IPS-11a (cell line): ENCODE measurements around the gene TENM3.

Experiments
- H3K4me3 ChIP-seq: one replicate; pipeline ENCODE4 v1.5.1; 2013; ENCODE audit warnings: low read depth, low read length, control low read depth

TENM3 gene

GRCh38 chr4:182286035-182286434 is 42.8 kb downstream of the TENM3 start:
- H3K4me3 ChIP-seq, result no peak overlapping the region

- H3K4me3 ChIP-seq, result no peak overlapping the region
Observed at GRCh38 chr4:182286931-182287330, 43.7 kb downstream of the TENM3 start.

DNA sequence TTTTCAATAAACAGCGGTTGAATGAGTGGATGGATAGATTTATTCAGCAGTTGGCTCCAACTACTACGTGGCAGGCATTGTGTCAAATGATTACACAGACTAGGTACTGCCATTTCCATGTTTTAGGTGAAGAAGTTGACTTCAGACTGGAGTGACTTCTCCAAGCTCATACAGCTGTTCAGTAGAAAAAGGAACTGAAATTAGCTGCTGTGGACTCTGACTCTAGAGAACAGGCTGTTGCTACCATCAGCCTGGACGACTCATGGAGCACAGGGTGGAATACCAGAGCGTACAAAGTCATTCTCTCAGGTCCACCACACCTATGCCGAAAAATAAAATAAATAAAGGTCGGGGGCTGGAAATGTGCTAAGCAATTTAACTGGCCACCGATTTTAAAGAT is 45.3 kb downstream of the TENM3 start:
- H3K4me3 ChIP-seq, result no peak overlapping the region

DNA sequence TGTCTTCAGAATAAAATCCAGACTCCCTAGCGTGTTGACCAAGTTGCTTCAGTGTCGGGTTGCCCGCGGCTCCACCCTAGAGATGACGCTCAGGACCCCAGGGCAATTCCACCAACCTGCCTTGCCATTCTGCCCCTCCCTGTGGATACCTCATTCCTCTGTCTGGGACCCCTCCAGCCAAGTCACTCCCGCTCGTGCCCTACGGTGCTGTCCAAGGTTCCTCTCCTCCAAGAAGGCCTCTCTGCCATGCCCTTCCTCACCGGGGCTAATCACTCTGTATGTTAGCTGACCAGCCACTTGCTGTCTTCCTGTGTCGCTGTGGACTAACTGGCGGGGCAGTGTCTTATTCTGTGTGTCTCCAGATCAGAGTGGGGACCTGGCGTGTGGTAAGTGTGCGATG is 46.6 kb downstream of the TENM3 start:
- no peak overlapping the region for H3K4me3 ChIP-seq

DNA sequence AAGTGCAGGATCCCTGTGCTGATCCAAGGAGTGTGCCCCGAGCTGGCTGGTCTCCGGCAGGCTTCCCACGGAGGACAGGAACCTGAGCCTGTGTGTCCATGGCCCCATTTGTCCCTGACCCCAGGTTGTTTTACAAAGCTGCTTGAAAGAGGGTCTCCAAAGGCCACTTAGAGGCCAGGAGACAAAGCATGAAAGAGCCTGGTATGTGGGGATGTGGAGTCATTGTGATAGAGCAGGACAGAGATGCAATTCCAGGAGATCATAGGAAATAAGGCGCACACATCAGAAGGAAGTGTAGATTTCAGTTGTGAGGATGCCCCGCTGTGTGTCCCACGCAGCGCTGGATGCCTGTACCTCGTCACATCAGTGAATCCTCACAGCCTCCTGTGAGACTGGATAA is 48.0 kb downstream of the TENM3 start:
- no peak overlapping the region for H3K4me3 ChIP-seq

GRCh38 chr4:182291597-182292270 is 48.5 kb downstream of the TENM3 start:
- H3K4me3 ChIP-seq, result no peak overlapping the region

DNA sequence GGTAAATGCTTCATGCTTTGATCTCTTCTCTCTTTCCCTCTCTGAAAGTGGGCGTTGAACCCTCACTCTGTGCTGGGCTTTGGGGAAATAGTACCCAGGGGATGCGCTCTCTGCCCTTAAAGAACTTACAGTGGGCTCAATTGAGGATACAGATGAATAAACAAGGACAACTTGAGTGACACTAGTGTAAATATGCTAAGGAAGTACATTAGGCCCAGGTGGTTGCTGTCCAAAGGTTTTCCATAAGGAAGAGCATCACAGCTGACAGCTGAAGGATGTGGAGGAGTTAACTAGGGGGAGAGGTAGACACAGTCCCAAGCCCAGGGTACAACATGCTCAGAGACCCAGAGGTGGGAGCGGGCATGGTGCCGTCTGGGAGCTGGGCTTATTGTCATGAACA is 49.4 kb downstream of the TENM3 start:
- H3K4me3 ChIP-seq, result no peak overlapping the region

GRCh38 chr4:182293691-182294255 is 50.6 kb downstream of the TENM3 start:
- H3K4me3 ChIP-seq, result no peak overlapping the region

- no peak overlapping the region for H3K4me3 ChIP-seq
Observed at GRCh38 chr4:182294451-182294850, 51.2 kb downstream of the TENM3 start.

- H3K4me3 ChIP-seq, result no peak overlapping the region
Observed at GRCh38 chr4:182297659-182298058, 54.5 kb downstream of the TENM3 start.

DNA sequence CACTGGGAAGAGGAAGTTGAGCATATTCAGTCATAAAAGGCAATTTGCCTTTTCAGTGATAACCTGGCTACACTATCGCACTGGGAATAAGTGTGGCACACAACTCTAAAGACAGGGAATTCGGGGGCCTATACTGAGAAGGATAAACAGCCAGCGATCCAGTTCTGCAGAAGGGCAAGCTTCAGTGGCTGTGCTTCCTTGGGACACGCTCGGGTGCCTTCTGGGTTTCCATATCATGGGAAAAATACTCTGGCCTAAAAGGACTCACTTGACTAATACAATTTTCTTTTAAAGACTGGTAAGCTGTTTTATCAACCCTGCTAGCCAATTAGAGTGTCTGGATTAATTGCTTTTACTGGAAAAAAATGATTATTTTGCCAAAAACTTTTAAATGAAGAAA is 58.5 kb downstream of the TENM3 start:
- no peak overlapping the region for H3K4me3 ChIP-seq

DNA sequence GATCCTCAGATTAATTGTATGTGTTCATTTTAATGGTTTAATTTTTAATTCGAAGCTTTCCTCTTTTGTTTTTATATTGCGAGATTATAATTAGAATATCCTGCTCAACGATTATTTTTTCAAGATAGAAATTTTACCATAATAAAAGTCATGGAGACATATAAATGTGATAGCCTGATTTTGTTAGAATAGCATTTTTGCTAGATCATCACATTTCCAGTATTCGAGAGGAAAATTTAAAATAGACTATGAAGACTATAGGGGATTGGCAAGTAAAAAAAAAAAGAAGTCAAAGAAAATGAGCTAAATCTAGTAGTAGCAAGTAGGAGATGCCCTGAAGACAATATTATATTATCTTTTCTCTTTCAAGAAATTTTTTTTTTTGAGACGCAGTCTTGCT is 60.6 kb downstream of the TENM3 start:
- no peak overlapping the region for H3K4me3 ChIP-seq

GRCh38 chr4:182306792-182307507 is 63.7 kb downstream of the TENM3 start:
- no peak overlapping the region for H3K4me3 ChIP-seq

- H3K4me3 ChIP-seq, result no peak overlapping the region
Observed at GRCh38 chr4:182307746-182308145, 64.5 kb downstream of the TENM3 start.

GRCh38 chr4:182309877-182310276 is 66.7 kb downstream of the TENM3 start:
- H3K4me3 ChIP-seq, result no peak overlapping the region

DNA sequence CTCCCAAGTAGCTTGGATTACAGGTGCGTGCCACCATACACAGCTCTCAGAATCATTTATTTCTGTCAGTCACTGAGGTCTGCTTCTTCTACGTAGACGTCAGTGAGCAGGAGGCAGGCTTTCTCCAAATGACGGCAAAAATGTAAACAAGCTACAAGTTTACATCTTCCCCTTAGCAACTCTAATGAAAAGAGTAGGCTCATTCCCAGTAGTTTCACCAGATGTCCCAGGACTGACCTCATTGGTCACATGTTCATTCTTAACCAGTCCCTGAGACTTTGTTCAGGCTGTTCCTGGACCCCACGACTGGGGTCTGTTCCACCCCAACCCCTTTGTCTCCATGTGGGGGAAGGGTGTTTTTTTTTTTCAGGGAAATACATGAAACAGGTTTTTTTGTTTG is 67.1 kb downstream of the TENM3 start:
- H3K4me3 ChIP-seq, result no peak overlapping the region

DNA sequence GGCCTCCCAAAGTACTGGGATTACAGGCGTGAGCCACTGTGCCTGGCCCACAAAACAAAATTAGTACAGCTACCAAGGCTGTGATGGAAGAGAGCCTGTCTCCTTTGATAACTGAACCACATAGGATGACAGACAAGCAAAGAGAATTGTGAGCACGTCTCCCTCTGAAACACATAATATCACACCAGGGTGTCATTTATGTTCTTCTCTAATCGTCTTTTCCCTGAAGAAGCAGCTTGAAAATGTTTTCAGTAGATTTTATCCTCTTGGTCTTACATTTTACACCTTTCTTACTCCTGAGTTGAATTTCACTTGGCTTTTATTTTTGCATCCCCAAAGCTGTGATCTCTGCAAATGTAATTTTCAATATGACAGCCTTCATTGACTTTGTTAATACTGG is 67.8 kb downstream of the TENM3 start:
- no peak overlapping the region for H3K4me3 ChIP-seq

DNA sequence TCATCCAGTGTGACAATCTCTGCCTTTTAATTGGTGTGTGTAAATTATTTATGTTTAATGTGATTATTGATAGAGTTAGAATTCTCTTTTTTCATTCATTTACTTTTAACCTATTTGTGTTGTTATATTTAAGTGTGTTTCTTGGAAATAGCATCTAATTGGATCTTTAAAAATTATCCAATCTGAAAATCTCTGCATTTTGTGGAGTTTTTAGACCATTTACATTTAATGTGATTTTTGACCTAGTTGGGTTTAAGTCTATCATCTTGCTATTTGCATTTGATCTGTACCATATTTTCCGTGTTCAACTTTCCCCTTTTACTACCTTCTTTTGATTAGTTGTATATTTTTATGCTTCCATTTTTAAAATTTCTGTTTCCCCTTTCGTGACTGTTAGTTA is 71.3 kb downstream of the TENM3 start:
- no peak overlapping the region for H3K4me3 ChIP-seq

DNA sequence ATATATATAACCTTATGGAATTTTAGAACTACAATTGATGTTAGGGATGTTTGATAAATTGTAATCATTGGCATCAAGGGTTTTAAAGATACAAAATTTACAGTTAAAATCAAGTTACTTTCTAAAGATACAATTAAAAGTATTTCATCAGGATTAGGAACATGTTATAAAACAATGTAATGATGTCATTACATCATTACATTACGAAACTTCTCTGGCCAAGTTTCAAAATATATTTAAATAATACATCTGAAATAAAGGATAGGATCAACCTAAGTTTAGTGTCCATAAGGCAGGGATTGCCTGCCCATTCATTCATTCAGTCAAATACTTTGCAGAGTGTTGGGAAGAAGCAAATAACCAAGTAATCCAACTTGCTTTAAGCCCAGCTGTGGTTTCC is 75.1 kb downstream of the TENM3 start:
- H3K4me3 ChIP-seq, result no peak overlapping the region

DNA sequence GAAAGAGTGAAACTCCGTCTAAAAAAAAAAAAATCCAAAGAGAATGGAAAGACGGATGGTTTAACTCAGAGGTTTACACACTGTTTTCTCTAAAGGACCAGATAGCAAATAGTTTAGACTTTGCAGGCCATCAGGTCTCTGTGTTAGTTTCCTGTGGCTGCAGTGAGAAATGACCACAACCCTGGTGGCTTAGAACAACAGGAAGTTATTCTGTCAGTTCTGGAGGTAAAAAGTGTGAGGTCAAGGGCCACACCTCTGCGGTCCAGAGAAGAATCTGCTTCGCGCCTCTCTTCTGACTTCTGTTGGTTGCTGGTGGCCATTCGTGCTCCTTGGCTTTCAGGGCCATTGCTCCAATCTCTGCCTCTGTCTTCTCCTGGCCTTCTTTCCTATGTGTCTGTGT is 76.9 kb downstream of the TENM3 start:
- no peak overlapping the region for H3K4me3 ChIP-seq

DNA sequence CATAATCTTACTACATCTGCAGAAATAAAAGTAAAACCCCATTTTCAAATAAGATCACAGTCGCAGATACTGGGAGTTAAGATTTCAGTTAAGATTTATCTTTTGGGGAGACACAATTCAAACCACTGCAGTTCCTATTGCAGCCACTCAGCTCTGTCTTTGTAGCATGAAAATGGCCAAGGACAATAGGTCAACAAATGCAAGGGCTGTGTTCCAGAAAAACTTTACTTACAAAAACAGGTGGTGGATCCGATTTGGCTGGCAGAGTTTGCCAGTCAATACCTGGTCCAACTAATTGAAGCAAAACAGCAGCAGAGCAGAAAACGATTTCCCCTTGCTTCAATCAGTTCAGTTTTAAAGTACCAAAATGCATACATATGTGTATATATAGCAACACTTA is 77.4 kb downstream of the TENM3 start:
- no peak overlapping the region for H3K4me3 ChIP-seq

GRCh38 chr4:182324282-182324681 is 81.1 kb downstream of the TENM3 start:
- no peak overlapping the region for H3K4me3 ChIP-seq
